ENCODE data around the gene RALGAPA2.

Gene RALGAPA2

GRCh38 chr20:20404633-20405032 is 307.8 kb downstream of the RALGAPA2 start:
- no peak for DNase-seq (ENCODE audit: low spot score)

GRCh38 chr20:20401991-20402390 is 310.5 kb downstream of the RALGAPA2 start:
- no peak for DNase-seq (ENCODE audit: low spot score)

- no peak for DNase-seq (ENCODE audit: low spot score)
These were observed 312.6 kb downstream of the RALGAPA2 start for GRCh38 chr20:20399531-20400500.

- DNase-seq (ENCODE audit: low spot score), result no peak
These were observed 314.3 kb downstream of the RALGAPA2 start for GRCh38 chr20:20398123-20398522.

- no peak for DNase-seq (ENCODE audit: low spot score)
These were observed 315.6 kb downstream of the RALGAPA2 start for GRCh38 chr20:20396794-20397193.

GRCh38 chr20:20395903-20396568 is 316.4 kb downstream of the RALGAPA2 start:
- no peak for DNase-seq (ENCODE audit: low spot score)

GRCh38 chr20:20395087-20395486 is 317.4 kb downstream of the RALGAPA2 start:
- DNase-seq (ENCODE audit: low spot score), result no peak

- no peak for DNase-seq (ENCODE audit: low spot score)
These were observed 319.0 kb downstream of the RALGAPA2 start for GRCh38 chr20:20393207-20394120.

GRCh38 chr20:20391766-20392165 is 320.7 kb downstream of the RALGAPA2 start:
- no peak for DNase-seq (ENCODE audit: low spot score)

GRCh38 chr20:20391115-20391514 is 321.3 kb downstream of the RALGAPA2 start:
- no peak for DNase-seq (ENCODE audit: low spot score)

- no peak for DNase-seq (ENCODE audit: low spot score)
These were observed 322.1 kb downstream of the RALGAPA2 start for GRCh38 chr20:20390393-20390792.

- DNase-seq (ENCODE audit: low spot score), result no peak
These were observed 326.3 kb downstream of the RALGAPA2 start for GRCh38 chr20:20386192-20386591.

- no peak for DNase-seq (ENCODE audit: low spot score)
These were observed 336.6 kb downstream of the RALGAPA2 start for GRCh38 chr20:20375862-20376261.

- no peak for DNase-seq (ENCODE audit: low spot score)
These were observed 339.3 kb downstream of the RALGAPA2 start for GRCh38 chr20:20373091-20373571.

GRCh38 chr20:20371681-20372080 is 340.8 kb downstream of the RALGAPA2 start:
- DNase-seq (ENCODE audit: low spot score), result no peak

- DNase-seq (ENCODE audit: low spot score), result no peak
These were observed 341.4 kb downstream of the RALGAPA2 start for GRCh38 chr20:20371083-20371482.

- no peak for DNase-seq (ENCODE audit: low spot score)
These were observed 342.3 kb downstream of the RALGAPA2 start for GRCh38 chr20:20370094-20370575.

- DNase-seq (ENCODE audit: low spot score), result no peak
These were observed 343.0 kb downstream of the RALGAPA2 start for GRCh38 chr20:20369250-20370093.

- no peak for DNase-seq (ENCODE audit: low spot score)
These were observed 343.8 kb downstream of the RALGAPA2 start for GRCh38 chr20:20368418-20369249.
